HCT116 (cell line): ENCODE data around the gene C19orf38. TPM values are rescaled to one million over a fixed set of nuclear protein-coding genes. Genes with fewer than 3 reads are reported as not detected.

Experiments
- ATAC-seq: fragments of 200-7000 bp; cut with Tn5 transposase; 2 replicates; pipeline ENCODE4 v1.9.1; 2020; ENCODE audit warnings: mild to moderate bottlenecking, moderate library complexity
- BruUV-seq: library from RNA; stranded (reverse); fragments of 400-500 nt; replicated peaks from 2 replicates; lab custom pipeline; 2021; lab: Mats Ljungman, UMichigan
- CTCF ChIA-PET: fragments of 300-600 bp; sonication (Branson Sonifier 250); formaldehyde crosslinking; loops from one replicate; lab custom pipeline; 2021; ENCODE audit warnings: antibody characterized with exemption; lab: Charles Lee
- POLR2A ChIA-PET: fragments of 300-600, 350-600 bp; sonication (Branson Sonifier 250); formaldehyde crosslinking; loops from one replicate; lab custom pipeline; 2021; ENCODE audit warnings: antibody characterized with exemption; lab: Charles Lee
- RAD21 ChIA-PET, 2 experiments: fragments of 300-600 bp; sonication (Branson Sonifier 250); formaldehyde crosslinking; loops; one replicate each; lab custom pipeline; 2023; ENCODE audit warnings: low total read pairs in 2 of 2; ENCODE audit not compliant: uncharacterized antibody in 2 of 2, unreplicated experiment in 2 of 2, low non-redundant PET in 1 of 2; lab: Charles Lee
- DNase-seq: peaks from one replicate; pipeline ENCODE4 v3.0.0-alpha.2; 2010; ENCODE audit warnings: low read depth, low spot score
- H2AFZ ChIP-seq: fragments of 200-600 bp; shearing (Covaris generic), sonication (generic); 2 replicates; pipeline ENCODE4 v1.6.1; 2017; ENCODE audit warnings: low read depth, mixed run types, mixed read lengths, antibody characterized with exemption, low read length; ENCODE audit not compliant: poor library complexity, severe bottlenecking
- H3K27ac ChIP-seq: 2 replicates; pipeline ENCODE4 v1.5.1; 2012; ENCODE audit warnings: low read depth, low read length
- H3K27me3 ChIP-seq: fragments of 200-600 bp; sonication (generic); 2 replicates; pipeline ENCODE4 v1.6.1; 2016; ENCODE audit warnings: mixed run types, low read length, mixed read lengths; ENCODE audit not compliant: insufficient read depth
- H3K36me3 ChIP-seq, 2 experiments: fragments of 200-500 bp in 1 of 2; fragments of 200-600 bp in 1 of 2; sonication (Bioruptor generic) in 1 of 2; sonication (generic) in 1 of 2; 2 replicates each; pipeline versions ENCODE4 v1.5.1 to v1.6.1; 2014 to 2016; ENCODE audit warnings: low read length in 2 of 2, inconsistent platforms in 1 of 2, mixed read lengths in 1 of 2, mixed run types in 1 of 2; ENCODE audit not compliant: insufficient read depth in 2 of 2, control insufficient read depth in 1 of 2
- H3K4me1 ChIP-seq, 2 experiments: fragments of 200-600 bp in 1 of 2; sonication (generic) in 1 of 2; 2 replicates each; pipeline versions ENCODE4 v1.5.1 to v1.6.1; 2012 to 2017; ENCODE audit warnings: low read length in 2 of 2, inconsistent platforms in 1 of 2, mild to moderate bottlenecking in 1 of 2, mixed read lengths in 1 of 2, mixed run types in 1 of 2, moderate library complexity in 1 of 2; ENCODE audit not compliant: insufficient read depth in 2 of 2, control insufficient read depth in 1 of 2
- H3K4me2 ChIP-seq: fragments of 200-600 bp; sonication (generic); 2 replicates; pipeline ENCODE4 v1.6.1; 2017; ENCODE audit warnings: mixed run types, low read length, mixed read lengths
- H3K4me3 ChIP-seq, 2 experiments: fragments of 200-600 bp in 1 of 2; sonication (generic) in 1 of 2; replicated peaks in 1 of 2; 2 replicates each; pipeline ENCODE4 v1.5.1; 2011 to 2016; ENCODE audit warnings: low read length in 2 of 2, control low read depth in 1 of 2, low read depth in 1 of 2, mild to moderate bottlenecking in 1 of 2, mixed read lengths in 1 of 2, mixed run types in 1 of 2
- H3K79me2 ChIP-seq: fragments of 200-600 bp; sonication (generic); 2 replicates; pipeline ENCODE4 v1.6.1; 2017; ENCODE audit warnings: mild to moderate bottlenecking, mixed run types, low read length, moderate library complexity, mixed read lengths; ENCODE audit not compliant: insufficient read depth
- H3K9ac ChIP-seq: fragments of 200-600 bp; sonication (generic); 2 replicates; pipeline ENCODE4 v1.6.1; 2016; ENCODE audit warnings: low read length, mixed read lengths
- H3K9me2 ChIP-seq: fragments of 200-600 bp; sonication (generic), shearing (Covaris generic); 2 replicates; pipeline ENCODE4 v1.6.1; 2017; ENCODE audit warnings: mixed run types, mild to moderate bottlenecking, moderate library complexity; ENCODE audit not compliant: insufficient read depth
- H3K9me3 ChIP-seq, 2 experiments: fragments of 200-500 bp in 1 of 2; fragments of 200-600 bp in 1 of 2; sonication (Bioruptor generic) in 1 of 2; sonication (generic) in 1 of 2; 2 replicates each; pipeline ENCODE4 v1.6.1; 2014 to 2017; ENCODE audit warnings: low read length in 2 of 2, mixed read lengths in 2 of 2, inconsistent platforms in 1 of 2, low read depth in 1 of 2, mild to moderate bottlenecking in 1 of 2, mixed run types in 1 of 2, moderate library complexity in 1 of 2; ENCODE audit not compliant: control insufficient read depth in 1 of 2, insufficient read depth in 1 of 2
- H4K20me1 ChIP-seq: fragments of 200-600 bp; sonication (generic), shearing (Covaris generic); 2 replicates; pipeline ENCODE4 v1.6.1; 2017; ENCODE audit warnings: mixed run types, mild to moderate bottlenecking, moderate library complexity; ENCODE audit not compliant: insufficient read depth
- CEBPB ChIP-seq: IDR thresholded peaks from 2 replicates; pipeline ENCODE4 v1.6.1; 2012; ENCODE audit warnings: low read depth
- EGR1 ChIP-seq: IDR thresholded peaks from 2 replicates; pipeline ENCODE4 v1.6.1; 2012; ENCODE audit warnings: low read depth
- EZH2 ChIP-seq: fragments of 200-600 bp; sonication (generic); IDR thresholded peaks from 2 replicates; pipeline ENCODE4 v1.6.1; 2017; ENCODE audit warnings: antibody characterized with exemption, mixed run types
- EZH2phosphoT487 ChIP-seq: fragments of 200-600 bp; IDR thresholded peaks from 2 replicates; pipeline ENCODE4 v1.6.1; 2018; ENCODE audit warnings: antibody characterized with exemption, borderline replicate concordance
- FOSL1 ChIP-seq: IDR thresholded peaks from 2 replicates; pipeline ENCODE4 v1.6.1; 2012; ENCODE audit warnings: low read depth
- JUND ChIP-seq: IDR thresholded peaks from 2 replicates; pipeline ENCODE4 v1.6.1; 2012
- POLR2AphosphoS5 ChIP-seq: IDR thresholded peaks from 2 replicates; pipeline ENCODE4 v1.6.1; 2011; ENCODE audit warnings: mild to moderate bottlenecking, low read depth, low read length, moderate library complexity
- SIN3A ChIP-seq: IDR thresholded peaks from 2 replicates; pipeline ENCODE4 v1.6.1; 2012; ENCODE audit warnings: low read depth
- SP1 ChIP-seq: IDR thresholded peaks from 2 replicates; pipeline ENCODE4 v1.6.1; 2012; ENCODE audit warnings: low read depth
- TCF7L2 ChIP-seq: IDR thresholded peaks from 2 replicates; pipeline ENCODE4 v1.7.0; 2011; ENCODE audit warnings: borderline replicate concordance, inconsistent platforms; ENCODE audit not compliant: insufficient read depth, insufficient read length; ENCODE audit errors: extremely low read depth
- ZNF274 ChIP-seq: fragments of 200-500 bp; sonication (Bioruptor generic); IDR thresholded peaks from 2 replicates; pipeline ENCODE4 v1.6.1; 2014; ENCODE audit warnings: mild to moderate bottlenecking, low read depth, low read length, inconsistent platforms
- intact Hi-C: fragments of 100-400 bp; cut with micrococcal nuclease; formaldehyde crosslinking; loops from 2 replicates; pipeline ENCODE4 v1.10.0; 2022
- total RNA-seq: library from RNA; stranded (reverse); gene quantifications from one replicate; pipeline ENCODE4 v1.2.1, GENCODE V29; 2021; ENCODE audit not compliant: unreplicated experiment
- TF ChIP-seq, protein P1 (sequence below): IDR thresholded peaks from 2 replicates; pipeline ENCODE4 v1.6.1; 2012
- TF ChIP-seq, protein P2 (sequence below): IDR thresholded peaks from 2 replicates; pipeline ENCODE4 v1.6.1; 2012; ENCODE audit warnings: low read depth
- TF ChIP-seq, protein P3 (sequence below), 3 experiments: fragments of 200-600 bp in 1 of 3; sonication (generic) in 1 of 3; IDR thresholded peaks in 2 of 3; conservative IDR thresholded peaks in 1 of 3; 2 replicates each; pipeline ENCODE4 v1.5.1; 2012 to 2017; ENCODE audit warnings: low read depth in 2 of 3, low read length in 2 of 3, antibody characterized with exemption in 1 of 3, borderline replicate concordance in 1 of 3, control low read depth in 1 of 3, mild to moderate bottlenecking in 1 of 3, mixed read lengths in 1 of 3, mixed run types in 1 of 3, moderate library complexity in 1 of 3; ENCODE audit not compliant: insufficient read depth in 1 of 3

Gene C19orf38
- total RNA-seq, 1 experiment from 2014 or later: 0.74 TPM

DNA sequence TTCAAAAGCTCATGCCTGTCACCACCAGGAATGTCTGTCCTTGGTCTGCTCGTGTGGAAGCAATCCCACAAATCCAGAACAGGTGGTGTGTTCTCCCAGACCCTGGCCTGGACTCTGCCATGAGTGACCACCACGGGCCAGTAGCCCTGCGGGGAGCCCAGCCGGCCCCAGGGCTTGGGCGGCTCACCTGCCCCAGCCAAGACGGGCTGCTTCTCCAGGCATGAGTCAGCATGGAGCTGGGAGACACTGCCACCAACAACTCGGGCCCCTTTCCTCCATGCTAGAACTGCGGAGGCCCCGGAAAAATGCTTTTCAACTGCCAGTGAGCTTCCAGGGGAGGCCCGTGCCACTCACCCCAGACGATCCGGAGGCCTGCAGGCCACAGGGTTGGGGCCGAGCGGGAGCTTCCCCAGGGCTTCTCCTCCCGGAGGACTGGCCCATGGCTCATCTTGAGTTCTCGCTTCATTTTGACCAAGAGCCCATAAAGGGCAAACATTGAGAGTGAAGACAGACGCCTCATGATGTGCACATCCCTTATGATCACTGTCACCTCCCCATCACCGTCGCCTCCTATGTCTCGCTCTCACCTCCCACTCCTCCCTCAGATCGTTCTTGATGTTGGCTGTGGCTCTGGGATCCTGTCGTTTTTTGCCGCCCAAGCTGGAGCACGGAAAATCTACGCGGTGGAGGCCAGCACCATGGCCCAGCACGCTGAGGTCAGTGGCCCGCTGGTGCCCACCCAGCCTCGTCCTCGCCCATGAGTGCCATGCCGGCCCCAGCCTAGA is 63.6 kb downstream of the C19orf38 start:
- Histone ChIP-seq H3K79me2 (no peaks in the 10 kb centered on the region; the same call in 1 of the 2 replicates), H3K9ac (no peak overlapping the region)
- no peak for DNase-seq
- TF ChIP-seq TCF7L2: no peak
- TF ChIP-seq, protein P1, sequence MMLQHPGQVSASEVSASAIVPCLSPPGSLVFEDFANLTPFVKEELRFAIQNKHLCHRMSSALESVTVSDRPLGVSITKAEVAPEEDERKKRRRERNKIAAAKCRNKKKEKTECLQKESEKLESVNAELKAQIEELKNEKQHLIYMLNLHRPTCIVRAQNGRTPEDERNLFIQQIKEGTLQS: no peak
- no peak for TF ChIP-seq SIN3A
- TF ChIP-seq, protein P2, sequence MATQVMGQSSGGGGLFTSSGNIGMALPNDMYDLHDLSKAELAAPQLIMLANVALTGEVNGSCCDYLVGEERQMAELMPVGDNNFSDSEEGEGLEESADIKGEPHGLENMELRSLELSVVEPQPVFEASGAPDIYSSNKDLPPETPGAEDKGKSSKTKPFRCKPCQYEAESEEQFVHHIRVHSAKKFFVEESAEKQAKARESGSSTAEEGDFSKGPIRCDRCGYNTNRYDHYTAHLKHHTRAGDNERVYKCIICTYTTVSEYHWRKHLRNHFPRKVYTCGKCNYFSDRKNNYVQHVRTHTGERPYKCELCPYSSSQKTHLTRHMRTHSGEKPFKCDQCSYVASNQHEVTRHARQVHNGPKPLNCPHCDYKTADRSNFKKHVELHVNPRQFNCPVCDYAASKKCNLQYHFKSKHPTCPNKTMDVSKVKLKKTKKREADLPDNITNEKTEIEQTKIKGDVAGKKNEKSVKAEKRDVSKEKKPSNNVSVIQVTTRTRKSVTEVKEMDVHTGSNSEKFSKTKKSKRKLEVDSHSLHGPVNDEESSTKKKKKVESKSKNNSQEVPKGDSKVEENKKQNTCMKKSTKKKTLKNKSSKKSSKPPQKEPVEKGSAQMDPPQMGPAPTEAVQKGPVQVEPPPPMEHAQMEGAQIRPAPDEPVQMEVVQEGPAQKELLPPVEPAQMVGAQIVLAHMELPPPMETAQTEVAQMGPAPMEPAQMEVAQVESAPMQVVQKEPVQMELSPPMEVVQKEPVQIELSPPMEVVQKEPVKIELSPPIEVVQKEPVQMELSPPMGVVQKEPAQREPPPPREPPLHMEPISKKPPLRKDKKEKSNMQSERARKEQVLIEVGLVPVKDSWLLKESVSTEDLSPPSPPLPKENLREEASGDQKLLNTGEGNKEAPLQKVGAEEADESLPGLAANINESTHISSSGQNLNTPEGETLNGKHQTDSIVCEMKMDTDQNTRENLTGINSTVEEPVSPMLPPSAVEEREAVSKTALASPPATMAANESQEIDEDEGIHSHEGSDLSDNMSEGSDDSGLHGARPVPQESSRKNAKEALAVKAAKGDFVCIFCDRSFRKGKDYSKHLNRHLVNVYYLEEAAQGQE: no peak
- no peak for TF ChIP-seq ZNF274
- TF ChIP-seq EZH2phosphoT487: no peak
- TF ChIP-seq CEBPB: no peak
- TF ChIP-seq FOSL1: no peak
- TF ChIP-seq EGR1: no peak
- TF ChIP-seq POLR2AphosphoS5: no peak
- TF ChIP-seq JUND: no peak
- no peak for TF ChIP-seq EZH2
- TF ChIP-seq, protein P3, sequence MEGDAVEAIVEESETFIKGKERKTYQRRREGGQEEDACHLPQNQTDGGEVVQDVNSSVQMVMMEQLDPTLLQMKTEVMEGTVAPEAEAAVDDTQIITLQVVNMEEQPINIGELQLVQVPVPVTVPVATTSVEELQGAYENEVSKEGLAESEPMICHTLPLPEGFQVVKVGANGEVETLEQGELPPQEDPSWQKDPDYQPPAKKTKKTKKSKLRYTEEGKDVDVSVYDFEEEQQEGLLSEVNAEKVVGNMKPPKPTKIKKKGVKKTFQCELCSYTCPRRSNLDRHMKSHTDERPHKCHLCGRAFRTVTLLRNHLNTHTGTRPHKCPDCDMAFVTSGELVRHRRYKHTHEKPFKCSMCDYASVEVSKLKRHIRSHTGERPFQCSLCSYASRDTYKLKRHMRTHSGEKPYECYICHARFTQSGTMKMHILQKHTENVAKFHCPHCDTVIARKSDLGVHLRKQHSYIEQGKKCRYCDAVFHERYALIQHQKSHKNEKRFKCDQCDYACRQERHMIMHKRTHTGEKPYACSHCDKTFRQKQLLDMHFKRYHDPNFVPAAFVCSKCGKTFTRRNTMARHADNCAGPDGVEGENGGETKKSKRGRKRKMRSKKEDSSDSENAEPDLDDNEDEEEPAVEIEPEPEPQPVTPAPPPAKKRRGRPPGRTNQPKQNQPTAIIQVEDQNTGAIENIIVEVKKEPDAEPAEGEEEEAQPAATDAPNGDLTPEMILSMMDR (IDR thresholded peaks at IDR 0.05 in 2 of 3, conservative IDR thresholded peaks at IDR 0.05 in 1 of 3; ENCODE audit: borderline replicate concordance in 1 of 3, insufficient read depth in 1 of 3, low read depth in 2 of 3, low read length in 2 of 3): no peak
- no peak for TF ChIP-seq SP1
- TF ChIP-seq, all 23 proteins: peak for 0
- Histone ChIP-seq H4K20me1 (no peaks in the 10 kb centered on the region), H3K27ac (no peak overlapping the region), H3K4me1 (peaks cover 0 to 14% of the 10 kb centered on the region in 2 experiments; a peak in 2 of 4 replicates), H3K4me3 (no peak overlapping the region), H3K27me3 (no peaks in the 10 kb centered on the region), H2AFZ (no peak overlapping the region), H3K9me3 (no peaks in the 10 kb centered on the region), H3K36me3 (peaks cover 24 to 25% of the 10 kb centered on the region in 2 experiments; a peak in 3 of 4 replicates), H3K9me2 (no peaks in the 10 kb centered on the region), H3K4me2 (no peak overlapping the region)
- no peak for ATAC-seq
- ChIA-PET RAD21 (no interaction called here), CTCF (no interaction called here), POLR2A (no interaction called here)
- intact Hi-C loops: no loop called here
- no TSS peak for BruUV-seq
